ENCODE measurements around the gene ERP27.

- TF ChIP-seq CTCF (IDR thresholded peaks at IDR 0.05) (no peak), ZNF121 (CRISPR knock-in tag; IDR thresholded peaks at IDR 0.05) (no peak), RELA (CRISPR knock-in tag; IDR thresholded peaks at IDR 0.05; ENCODE audit: borderline replicate concordance) (no peak), ZNF317 (CRISPR knock-in tag; IDR thresholded peaks at IDR 0.05; ENCODE audit: borderline replicate concordance, low read depth) (no peak), USF1 (CRISPR knock-in tag; IDR thresholded peaks at IDR 0.05) (no peak), MAX (CRISPR knock-in tag; IDR thresholded peaks at IDR 0.05) (no peak), ZNF138 (CRISPR knock-in tag; conservative IDR thresholded peaks at IDR 0.05) (no peak), ATF3 (CRISPR knock-in tag; conservative IDR thresholded peaks at IDR 0.05) (no peak), SMAD3 (CRISPR knock-in tag; IDR thresholded peaks at IDR 0.05; ENCODE audit: borderline replicate concordance) (no peak), PRDM15 (CRISPR knock-in tag; IDR thresholded peaks at IDR 0.05) (no peak), TP53 (CRISPR knock-in tag; IDR thresholded peaks at IDR 0.05) (no peak), TEAD4 (CRISPR knock-in tag; IDR thresholded peaks at IDR 0.05) (no peak), ESRRA (CRISPR knock-in tag; IDR thresholded peaks at IDR 0.05; ENCODE audit: borderline replicate concordance) (no peak)
Measured at GRCh38 chr12:14893506-14894250, 44.7 kb downstream of the ERP27 start.

Data from WTC11 (cell line).